Measurements from ENCODE around the gene ETS1.

Gene ETS1

GRCh38 chr11:128431931-128432330 is 155.4 kb downstream of the ETS1 start:
- DNase-seq (ENCODE audit: low read depth), result no peak

- no peak for DNase-seq (ENCODE audit: low read depth)
Observed at GRCh38 chr11:128428935-128429334, 158.4 kb downstream of the ETS1 start.

- no peak for DNase-seq (ENCODE audit: low read depth)
Observed at GRCh38 chr11:128424851-128425285, 162.5 kb downstream of the ETS1 start.

GRCh38 chr11:128424271-128424711 is 163.1 kb downstream of the ETS1 start:
- no peak for DNase-seq (ENCODE audit: low read depth)

DNA sequence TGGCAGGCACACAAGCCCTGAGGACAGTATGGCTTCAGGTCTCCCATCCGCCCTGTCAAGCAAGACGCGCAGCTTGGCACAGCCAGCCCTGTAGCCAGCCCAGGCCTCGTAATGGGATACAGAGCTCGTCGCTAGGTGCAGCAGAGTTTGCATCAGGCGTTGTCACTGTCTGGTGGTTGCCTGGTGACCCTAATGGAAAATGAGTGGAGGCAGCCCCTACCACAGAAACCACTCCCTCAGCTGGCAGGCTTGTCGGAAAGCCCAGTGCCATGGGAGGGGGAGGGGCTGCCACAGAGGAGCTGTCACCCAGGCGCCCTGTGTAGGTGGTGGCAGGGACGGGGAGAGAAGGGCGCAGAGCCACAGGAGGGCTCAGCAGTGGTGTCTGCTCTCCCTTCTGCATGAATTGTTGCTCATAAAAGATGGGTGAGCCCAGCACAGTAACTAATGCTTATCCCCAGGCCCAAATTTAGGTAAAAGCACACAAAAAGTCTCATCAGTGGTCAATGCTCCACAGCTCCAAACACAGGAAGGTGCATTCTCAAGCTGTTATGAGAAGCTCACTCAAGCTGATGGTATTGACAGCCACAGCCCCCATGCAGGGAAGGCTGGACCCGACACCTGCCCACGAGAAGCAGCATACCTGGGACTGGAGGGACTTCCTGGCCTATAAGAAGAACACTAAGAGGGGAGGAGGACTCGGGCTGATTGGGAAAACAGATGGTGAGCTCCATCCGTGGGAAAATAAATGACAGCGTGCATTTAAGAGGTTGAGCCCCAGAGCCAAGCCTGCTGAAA is 164.6 kb downstream of the ETS1 start:
- DNase-seq (ENCODE audit: low read depth), result no peak

DNA sequence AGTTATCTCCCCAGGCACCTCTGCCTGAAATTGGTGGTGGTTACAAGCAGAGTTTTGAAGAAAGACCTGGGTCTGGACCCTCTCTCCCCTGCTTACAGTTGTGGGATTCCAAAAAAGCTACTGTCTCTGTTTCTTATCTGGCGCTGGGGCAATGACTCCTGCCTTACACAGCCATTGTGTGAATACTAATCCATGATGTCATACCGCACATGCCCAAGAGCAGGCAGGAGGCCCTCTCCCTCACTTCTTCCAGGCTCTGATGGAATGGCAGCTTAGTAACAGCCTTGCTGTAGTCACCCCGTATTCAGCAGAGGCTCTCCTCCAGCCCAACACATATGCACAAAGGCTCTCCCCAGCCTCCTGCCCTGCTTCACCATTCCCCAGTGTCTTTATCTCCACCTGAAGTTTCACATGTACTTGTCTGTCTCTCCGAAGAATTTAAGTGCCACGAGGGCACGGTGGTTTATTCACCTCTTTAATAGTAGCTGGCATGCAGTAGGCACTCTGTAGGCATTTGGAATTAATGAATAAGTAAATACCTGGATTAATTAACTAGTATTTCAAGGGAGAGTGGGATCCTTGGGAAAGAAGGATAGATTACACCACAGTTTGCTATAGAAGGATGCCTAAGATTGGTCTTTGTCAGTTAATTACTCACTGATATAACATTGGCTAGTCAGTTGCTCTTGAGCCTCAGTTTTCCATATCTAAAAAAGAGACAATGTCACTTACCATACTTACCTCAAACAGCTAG is 165.6 kb downstream of the ETS1 start:
- DNase-seq (ENCODE audit: low read depth), result no peak

DNA sequence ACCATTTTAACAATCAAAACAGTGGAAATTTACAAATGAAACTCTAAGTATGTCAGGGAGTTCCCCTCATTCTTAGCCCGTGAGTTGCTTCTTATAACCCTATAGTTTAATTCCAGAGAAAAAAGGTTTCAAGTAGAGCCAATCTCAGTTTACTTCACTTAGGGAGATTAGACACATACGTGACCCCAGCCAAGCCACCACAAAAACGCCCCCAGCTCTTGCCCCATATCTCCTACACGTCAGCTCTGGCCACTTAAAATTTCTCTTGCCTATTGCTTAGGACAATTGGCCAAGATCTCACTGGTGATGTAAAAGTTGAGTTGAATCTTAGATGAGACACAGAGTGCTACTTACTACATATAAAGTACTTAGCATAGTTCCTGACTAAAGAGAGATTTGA is 166.4 kb downstream of the ETS1 start:
- peak; percentile 93 for DNase-seq (ENCODE audit: low read depth)

- DNase-seq (ENCODE audit: low read depth), result no peak
Observed at GRCh38 chr11:128420265-128420664, 167.1 kb downstream of the ETS1 start.

- DNase-seq (ENCODE audit: low read depth), result no peak
Observed at GRCh38 chr11:128419012-128419767, 168.2 kb downstream of the ETS1 start.

- peak; percentile 81 for DNase-seq (ENCODE audit: low read depth)
Observed at GRCh38 chr11:128417607-128418324, 169.6 kb downstream of the ETS1 start.

- DNase-seq (ENCODE audit: low read depth), result no peak
Observed at GRCh38 chr11:128416976-128417375, 170.4 kb downstream of the ETS1 start.

DNA sequence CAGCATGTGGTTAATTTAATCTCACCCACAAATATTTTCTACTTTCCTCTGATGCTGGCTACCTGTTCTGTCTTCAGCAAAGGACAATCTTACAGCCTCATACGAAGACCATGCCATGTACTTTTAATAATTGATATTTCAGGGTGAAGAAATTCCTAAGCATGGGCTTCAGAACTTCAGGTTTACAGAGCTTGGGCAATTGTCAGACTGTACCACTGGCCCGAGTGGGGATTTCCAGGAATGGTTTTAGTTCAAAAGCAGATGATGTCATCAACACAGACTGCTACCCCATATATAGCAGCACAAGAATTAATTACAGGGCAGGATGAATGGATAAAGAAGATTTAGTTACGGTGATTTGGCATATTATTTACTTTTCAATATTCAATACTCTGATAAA is 171.8 kb downstream of the ETS1 start:
- no peak for DNase-seq (ENCODE audit: low read depth)

- no peak for DNase-seq (ENCODE audit: low read depth)
Observed at GRCh38 chr11:128412847-128413791, 174.2 kb downstream of the ETS1 start.

- no peak for DNase-seq (ENCODE audit: low read depth)
Observed at GRCh38 chr11:128411812-128412211, 175.5 kb downstream of the ETS1 start.

DNA sequence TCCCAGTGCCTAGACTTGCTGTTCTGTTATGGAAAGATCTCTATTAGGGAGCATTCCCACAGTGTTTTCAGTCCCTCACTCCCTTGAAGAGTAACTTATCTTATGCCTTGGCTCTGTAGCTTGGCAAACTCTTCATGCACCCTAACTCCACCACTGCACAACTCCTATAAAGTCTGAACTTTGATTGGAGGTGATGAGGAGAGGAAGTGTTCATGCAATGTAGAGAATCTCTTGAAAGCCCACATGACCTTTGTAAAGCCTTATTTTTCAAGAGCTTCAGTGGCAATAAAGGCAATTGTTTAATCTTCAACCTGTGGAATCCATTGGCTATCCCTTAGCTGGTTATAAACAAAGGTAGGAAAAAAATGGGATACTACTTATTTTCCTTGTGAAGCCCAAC is 176.2 kb downstream of the ETS1 start:
- no peak for DNase-seq (ENCODE audit: low read depth)

DNA sequence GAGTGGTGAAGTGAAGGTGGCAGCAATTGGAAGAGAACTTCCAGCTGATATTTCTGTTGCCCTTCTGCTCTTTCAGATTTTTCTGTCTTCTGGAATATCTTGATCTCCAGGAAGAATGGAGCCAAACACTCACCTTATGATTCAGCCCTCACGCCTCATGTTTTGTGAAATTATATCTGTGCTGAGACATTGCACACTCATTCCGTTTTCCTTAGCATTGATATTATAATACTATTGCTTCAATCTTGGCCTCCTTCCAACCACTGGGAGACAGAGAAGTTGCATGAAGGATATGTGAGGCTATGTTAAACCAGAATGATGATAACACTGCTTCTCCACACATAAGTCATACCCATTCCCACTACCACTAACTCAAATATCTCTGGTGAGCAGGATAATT is 177.9 kb downstream of the ETS1 start:
- DNase-seq (ENCODE audit: low read depth), result peak; percentile 82
